HG02973 (cell line): ENCODE measurements around the gene PPCDC.

Experiments used
- ATAC-seq: cut with Tn5 transposase; IDR thresholded peaks from one replicate; pipeline ENCODE4 v1.9.1; 2021; ENCODE audit warnings: moderate library complexity; ENCODE audit not compliant: unreplicated experiment

PPCDC gene, protein sequence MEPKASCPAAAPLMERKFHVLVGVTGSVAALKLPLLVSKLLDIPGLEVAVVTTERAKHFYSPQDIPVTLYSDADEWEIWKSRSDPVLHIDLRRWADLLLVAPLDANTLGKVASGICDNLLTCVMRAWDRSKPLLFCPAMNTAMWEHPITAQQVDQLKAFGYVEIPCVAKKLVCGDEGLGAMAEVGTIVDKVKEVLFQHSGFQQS

DNA sequence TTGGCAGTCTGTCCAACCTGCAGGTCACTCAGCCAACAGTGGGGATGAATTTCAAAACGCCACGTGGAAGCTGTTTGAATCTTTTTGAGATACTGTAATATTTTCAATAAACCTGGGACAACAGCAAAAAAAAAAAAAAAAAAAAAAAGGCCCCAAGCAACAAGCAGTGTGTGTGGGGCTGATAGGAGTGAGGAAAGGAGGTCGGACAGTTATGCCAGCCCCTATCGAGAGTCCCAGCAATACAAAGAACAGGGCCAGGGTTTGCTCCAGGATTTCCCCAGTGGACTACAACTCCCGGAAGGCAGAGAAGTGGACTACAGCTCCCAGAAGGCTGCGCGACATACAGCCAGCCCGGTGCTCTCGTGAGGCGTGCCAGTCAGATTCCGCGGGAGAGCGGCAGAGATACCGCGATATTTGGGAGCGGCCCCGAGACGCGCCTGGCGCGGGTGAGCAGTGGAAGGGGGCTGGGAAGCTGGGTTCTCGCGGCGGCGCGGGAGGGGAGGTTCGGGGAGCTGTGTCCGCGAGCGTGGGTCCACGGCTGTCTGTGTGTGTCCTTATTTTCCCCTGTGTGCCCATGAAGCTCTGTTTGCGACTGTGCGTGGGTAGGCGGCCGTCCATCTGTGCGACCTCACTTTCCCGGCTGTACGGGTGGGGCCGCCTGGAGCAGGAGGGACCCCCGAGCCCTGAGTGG lies at the start of gene PPCDC:
Gene PPCDC, plus strand, starts transcription at position 410 of the 691 bp plus-strand sequence. CDS start 4,729 bp downstream, outside the sequence.
- ATAC-seq: peak; percentile 87

DNA sequence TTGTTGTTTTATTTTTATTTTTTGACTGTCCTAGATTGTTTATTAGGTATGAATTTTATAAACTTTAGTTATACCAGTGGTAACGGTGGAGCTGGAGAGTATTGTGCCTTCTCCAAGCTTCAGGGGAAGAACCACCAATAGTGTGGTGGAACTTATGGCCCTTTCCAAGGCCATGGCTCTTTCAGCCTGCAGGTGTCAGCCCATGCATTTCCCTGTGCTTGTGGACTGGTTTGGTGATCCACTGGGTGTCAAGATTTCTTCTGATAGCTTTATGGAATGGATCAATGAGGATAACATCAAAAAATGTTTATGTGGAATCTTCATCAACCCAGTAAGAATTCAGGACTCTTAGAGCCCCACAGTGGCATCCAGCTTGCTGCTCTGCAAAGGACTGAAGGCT lies 47.2 kb upstream of the PPCDC start:
- no peak for ATAC-seq

DNA sequence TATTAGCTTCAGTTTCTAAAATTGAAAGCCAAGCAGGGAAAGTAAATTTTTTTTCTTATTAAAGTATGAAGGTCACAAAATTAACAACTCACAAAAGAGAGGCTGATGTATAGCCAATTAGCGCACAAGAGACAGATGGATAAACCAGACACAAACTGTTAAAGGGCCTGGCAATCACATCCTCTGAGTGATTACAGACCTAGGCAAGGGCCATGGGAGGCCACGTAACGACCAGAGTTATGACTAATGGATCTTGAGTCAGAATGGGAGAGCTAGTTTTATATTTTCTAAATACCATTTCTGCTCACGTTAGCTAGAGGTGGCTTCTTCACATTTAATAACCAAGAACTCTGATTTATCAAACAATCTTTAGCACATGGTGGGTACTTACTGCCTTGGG lies 45.8 kb upstream of the PPCDC start:
- no peak for ATAC-seq

DNA sequence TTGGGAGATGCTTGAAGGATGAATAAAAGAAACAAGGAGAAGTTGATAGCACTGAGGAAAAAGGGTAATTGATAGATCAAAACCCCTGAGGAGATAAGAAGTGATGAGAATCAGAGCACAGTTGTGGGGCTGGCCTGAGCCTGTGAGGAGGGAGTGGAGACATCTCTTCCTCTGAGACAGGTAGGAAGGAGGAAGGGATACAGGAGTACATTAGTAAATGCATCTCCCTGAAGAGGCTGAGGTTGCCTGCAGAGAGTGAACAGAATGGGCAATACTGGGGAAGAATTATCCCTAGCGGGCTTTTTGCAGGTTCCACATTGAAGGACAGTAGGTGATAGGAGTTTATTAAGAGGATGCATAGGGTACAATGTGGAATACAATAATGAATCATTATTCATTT lies 45.3 kb upstream of the PPCDC start:
- no peak for ATAC-seq

DNA sequence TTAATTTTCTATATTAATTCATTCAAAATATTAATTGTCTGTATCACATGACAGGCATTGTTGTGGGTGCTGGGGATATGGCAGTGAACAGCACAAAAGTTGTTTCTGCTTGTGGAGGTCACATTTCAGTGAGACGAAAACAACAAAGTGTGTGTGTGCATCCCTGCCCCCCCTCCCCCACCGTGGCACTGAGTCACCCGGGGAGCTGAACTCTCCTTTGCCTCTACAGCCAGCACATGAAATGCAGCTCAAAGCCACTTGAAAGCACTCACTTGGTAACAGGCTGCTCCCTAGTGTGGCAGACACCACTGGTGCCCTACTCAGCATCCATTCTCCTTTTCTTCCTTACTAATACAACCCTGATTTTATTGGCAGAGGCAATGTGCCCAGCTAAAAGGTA lies 44.9 kb upstream of the PPCDC start:
- ATAC-seq: no peak

DNA sequence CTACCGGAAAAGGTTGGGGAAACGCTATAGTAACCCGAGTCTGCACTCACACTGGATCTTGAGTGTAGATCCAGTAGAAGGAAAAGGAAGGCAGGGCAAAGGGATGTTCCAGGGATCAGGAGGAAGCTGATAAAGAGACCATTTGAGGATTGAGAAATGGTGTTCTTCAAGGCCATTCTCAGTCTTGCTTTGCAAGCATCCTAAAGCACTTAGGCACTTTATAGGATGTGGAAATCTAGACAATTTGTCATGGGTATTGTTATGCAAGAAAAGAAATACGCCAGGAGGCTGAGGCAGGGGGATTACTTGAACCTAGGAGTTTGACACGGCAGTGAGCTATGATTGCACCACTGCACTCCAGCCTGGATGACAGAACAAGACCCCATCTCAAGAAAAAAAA lies 41.2 kb upstream of the PPCDC start:
- no peak for ATAC-seq

DNA sequence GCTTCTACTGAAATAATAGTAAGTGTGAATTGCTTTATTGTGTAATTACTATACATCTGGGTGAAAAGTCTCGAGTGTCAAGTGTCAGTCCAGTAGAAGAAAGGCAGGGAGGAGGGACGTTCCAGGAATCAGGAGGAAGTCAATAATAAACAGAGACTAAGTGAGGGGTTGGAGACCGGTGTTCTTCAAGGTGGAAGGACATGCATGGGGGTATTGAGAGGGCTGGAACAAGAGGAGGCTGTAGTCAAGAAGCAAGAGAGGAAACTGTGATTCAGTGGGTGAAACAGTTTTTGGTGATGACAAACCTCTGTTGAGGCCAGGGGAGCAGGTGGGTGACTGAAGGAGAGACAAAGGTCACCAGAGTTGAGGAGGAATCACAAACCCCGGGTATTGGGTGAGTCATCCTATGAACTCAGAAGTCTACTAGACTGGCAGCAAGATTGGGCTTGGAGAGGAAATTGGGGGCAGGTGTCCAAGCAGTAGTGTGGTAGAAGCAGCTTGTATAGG lies 39.6 kb upstream of the PPCDC start:
- no peak for ATAC-seq

DNA sequence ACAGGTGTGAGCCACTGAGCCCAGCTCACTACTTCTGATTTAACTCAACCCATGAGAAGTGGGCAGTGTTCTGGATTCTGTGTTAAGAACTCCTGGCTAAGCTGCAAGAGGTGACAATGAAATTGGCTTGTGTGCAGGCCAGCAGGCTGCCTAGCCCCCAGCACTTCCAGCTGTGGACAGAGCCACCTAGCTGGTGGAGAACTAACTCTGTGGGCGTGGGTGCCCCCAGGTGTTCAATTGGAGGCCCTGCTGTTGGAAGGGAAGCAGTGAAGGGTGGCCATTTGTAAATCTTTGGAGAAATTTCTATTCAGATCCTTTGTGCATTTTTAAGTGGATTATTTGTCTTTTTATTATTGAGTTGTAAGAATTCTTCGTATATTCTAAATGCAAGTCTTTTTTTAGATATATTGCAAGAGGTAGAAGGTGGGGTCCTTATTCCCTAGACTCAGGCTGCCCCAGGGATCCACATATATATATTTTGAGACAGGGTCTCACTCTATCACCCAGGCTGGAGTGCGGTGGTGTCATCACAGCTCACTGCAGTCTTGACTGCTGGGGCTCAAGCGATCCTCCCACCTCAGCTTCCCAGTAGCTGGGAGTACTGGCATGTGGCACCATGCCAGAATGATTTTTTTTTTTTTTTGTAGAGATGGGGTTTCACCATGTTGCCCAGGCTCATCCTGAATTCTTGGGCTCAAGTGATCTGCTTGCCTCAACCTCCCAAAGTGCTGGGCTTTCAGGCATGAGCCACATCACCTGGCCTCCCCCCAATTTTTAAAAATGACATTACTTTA lies 35.2 kb upstream of the PPCDC start:
- no peak for ATAC-seq

DNA sequence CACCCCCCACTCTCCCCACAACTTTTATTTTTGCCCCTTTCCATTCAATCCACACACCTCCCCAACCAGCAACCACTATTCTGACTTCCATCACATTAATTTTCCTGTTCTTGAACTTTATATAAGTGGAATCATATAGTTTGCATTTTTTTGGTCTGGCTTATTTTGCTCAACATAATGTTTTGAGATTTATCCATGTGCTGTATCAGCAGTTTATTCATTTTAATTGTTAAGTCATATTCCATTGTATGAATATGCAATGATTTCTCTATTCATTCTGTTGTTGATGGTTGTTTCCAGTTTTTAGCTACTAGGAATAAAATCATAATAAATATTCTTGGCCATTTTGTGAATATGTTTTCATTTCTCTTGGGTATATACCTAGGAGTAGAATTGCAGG lies 33.9 kb upstream of the PPCDC start:
- no peak for ATAC-seq

DNA sequence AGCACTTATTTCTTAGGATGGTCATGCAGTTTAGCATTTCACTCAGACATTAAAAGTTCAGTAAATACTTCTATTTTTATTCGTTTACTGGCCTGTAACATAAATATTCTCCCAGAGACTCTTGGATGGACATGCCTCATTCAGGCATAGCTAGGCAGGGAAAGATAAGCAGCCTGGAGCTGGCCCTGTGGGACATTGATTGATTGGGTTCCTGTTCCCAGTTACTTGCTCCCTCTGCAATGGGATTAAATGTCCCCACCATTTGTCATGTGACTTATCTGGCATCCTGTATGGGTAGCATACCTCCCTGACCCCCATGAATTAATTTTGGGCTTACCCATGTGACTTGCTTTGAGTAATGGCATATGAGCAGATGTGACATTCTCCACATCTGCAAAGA lies 30.8 kb upstream of the PPCDC start:
- ATAC-seq: no peak

DNA sequence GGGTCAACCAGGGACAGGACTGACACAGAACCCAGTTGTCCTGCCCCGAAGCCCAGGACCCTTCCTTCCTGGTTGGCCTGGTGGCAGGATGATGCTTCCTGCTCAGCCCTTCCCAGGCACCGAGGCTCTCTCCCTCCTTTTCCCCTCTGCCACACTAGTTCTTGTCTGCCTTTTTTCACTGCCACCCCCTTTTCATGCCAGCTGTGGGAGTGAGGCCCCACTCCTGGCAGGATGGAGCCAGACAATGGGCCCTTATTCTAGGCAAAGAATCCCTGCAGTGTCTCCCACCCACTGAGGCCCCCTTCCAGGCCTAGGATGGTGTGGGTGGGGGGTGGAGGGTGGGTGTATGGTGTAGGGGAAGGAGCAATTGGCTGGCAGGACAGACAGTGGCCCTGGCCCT lies 29.2 kb upstream of the PPCDC start:
- no peak for ATAC-seq

DNA sequence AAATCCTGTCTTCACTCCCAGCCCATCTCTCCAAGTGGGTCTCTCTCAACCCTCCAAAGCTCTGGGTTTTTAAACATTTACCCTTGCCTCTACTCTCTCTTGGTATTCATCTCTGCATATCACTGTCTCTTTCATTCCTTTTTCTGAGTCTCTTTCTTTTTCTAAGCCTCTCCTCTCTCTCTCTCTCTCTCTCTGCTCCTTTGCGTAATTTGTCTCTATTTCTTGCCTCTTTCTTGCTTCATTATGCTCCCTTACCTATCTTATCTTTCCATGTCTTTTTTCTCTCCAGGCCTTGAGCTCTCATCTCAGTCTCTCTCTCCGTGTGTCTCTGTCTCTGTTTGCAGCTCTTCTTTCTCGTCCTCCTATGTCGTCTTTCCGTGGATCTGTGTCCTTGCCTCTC lies 28.7 kb upstream of the PPCDC start:
- no peak for ATAC-seq

DNA sequence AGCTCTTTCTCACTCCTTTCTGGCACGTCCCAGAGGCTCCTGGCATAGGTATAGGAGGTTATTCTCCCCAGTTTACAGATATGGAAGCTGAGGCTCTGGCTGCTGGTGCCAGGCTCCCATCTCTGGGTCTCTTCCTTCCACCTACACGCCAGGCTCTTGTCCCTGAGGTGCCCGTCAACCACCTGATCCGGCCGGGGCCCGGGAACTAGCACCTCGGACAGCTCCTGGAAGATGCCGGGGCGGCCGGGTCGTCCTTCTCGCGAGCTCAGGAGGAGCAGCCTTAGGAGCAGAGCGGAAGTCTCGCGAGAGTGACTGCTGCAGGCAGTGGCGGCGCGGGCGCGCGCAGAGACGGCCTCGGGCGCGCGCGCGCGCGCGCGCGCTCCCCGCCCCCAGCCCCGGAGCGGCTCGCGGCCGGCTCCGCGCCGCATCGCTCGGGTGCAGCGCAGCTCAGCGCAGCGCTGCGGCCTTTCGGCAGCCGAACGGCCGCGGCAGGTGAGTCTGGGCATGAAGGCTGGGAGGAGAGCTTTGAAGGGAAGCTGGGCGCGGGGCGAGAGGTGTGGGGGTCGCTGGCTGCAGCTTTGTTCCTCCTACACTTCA lies 28.1 kb upstream of the PPCDC start, which contains the start of gene SCAMP5:
Gene SCAMP5, plus strand, starts transcription at position 382 of the 597 bp plus-strand sequence. CDS start 16,277 bp downstream, outside the sequence.
- no peak for ATAC-seq

DNA sequence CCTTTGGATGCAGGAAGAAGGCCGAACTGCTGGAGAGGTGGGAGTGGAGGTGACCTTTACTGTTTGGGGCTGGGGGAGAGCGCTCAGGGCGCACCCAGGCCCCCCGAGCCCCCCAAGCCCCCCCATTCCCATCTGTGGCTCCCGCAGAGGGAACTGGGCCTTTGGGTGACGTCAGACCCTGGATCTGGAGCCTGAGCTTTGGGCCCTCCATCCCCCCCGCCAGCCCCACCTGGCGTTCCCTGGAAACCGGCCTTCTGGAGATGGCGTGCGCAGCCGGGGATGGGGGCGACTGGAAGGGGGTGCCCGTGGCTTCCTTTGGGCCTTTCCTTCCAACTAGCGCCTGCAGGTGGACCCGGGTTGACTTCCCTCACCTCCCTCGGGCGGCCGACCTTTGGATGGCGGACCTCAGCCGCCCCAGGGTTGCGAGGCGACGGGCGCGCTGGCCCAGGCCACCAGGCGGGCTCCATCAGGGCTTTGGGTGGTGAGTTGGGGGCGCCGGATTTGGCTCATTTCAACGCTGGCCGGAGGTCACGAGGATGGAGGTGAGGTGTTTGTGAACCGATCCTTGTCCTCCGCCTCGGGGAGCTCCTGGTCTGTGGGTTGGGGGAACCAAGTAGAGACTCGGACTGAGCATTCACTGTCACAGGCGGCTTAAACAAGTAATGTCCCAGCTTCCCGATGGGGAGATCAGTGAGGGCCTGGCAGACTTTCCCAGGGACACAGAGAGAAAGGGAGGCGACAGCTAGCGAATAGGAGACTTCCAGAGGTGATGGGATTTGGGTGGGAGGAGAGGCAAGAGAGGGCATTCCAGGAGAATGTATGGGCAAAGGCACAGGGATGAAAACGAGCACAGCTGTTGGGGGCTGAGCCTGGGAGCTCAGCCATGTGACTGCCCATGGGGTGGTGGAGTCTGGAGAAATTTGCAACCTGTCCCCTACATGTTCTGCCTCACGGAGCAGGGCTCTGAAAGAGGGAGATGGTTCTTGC lies 27.3 kb upstream of the PPCDC start:
- no peak for ATAC-seq

DNA sequence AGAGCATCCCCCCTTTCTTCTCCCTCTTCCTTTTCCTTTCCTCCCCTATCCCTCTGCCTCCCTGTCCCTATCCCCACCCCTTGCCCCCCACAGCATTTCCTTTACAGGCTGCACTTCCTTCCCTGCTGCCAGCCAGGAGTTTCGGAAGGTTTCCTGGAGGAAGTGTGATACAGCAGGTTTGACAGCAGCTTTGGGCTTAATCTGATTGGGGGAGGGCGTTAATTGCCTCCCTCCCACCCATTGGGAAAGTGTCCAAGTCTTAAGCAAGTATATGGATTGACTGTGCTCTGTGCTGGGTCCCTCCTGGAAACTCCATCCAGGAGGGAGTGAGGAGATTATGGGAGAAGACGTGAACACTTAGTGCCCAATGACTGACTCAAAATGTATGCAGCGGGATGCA lies 26.2 kb upstream of the PPCDC start:
- no peak for ATAC-seq

DNA sequence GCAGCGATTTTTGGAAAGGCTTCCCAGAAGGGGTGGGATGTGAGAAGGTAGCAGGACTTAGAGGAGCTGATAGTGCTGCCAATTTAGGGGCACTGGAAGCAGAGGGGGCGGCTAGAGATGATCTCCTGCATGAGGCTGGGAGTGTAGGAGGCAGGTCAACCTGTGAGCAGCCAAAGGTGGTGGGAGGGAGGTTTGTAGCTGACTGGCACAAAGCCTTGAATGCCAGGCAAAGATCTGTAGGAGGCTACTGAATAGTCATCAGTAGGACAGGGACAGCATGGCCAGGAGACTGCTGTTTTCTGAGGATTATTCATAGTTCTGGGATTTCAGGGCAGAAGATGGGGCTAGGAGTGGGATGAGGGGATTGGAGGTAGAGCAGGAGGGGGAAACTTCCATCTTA lies 25.8 kb upstream of the PPCDC start:
- no peak for ATAC-seq

DNA sequence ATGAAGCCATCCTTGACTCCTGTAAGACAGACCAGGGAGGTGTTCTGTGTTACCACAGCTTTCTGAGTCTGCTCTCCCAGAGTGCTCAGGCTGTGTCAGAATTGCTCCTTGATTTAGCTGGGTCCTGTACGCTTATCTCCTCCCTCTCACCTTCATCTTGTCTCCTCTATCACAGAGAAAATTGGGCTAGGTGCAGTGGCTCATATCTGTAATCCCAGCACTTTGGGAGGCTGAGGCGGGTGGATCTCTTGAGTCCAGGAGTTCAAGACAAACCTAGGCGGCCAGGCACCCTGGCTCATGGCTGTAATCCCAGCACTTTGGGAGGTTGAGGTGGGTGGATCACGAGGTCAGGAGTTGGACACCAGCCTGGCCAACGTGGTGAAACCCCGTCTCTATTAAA lies 22.1 kb upstream of the PPCDC start:
- no peak for ATAC-seq

DNA sequence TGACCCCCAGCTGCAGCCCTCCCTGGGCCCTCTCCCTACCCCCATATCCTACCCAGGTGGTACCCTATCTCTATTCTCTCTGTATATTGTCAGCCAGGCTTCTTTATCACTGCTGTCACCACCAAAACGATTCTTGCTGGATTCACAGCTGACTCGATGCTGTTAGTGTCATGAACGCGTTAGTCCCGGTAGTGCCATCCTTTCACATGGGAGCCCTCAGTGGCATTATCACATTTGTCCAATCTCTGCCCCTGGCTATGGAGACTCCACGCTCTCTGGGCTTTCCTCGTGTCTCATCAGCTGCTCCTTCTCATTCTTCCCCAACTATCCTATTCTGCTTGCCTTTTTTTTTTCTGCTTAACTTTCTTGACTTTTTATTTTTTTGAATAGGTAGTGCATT lies 21.0 kb upstream of the PPCDC start:
- no peak for ATAC-seq

DNA sequence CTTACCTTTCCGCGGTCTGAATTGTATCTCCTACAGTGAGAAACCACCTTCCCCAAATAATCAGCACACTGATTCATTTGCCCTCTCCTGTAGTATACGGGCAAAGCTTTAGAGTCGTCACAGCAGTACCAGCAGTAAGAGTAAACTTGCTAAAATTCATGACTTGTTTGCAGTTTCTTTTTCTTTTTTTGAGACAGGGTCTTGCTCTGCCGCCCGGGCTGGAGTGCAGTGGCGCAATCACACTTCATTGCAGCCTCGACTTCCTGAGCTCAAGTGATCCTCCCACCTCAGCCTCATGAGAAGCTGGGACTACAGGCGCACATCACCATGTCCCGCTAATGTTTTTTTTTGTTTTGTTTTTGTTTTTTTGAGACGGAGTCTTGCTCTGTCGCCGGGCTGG lies 16.2 kb upstream of the PPCDC start:
- no peak for ATAC-seq

DNA sequence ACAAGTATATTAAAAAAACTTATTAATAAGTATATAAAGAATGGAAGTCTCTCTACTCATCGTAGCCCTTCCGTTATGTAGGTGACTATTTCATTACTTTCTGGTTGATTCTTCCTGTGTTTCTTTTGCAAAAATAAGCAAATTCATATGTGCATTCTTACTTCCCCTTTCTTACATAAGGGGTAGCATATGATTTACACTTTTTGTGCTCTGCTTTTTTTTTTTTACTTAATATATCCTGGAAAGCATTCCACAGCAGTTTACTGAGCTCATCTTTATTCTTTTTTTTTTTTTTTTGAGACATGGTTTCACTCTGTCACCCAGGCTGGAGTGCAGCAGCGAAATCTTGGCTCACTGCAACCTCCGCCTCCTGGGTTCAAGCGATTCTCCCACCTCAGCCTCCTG lies 15.2 kb upstream of the PPCDC start:
- no peak for ATAC-seq
